Caco-2 (cell line): ENCODE results near the gene KLHDC7A. TPM values are rescaled to one million over a fixed set of nuclear protein-coding genes. Genes with fewer than 3 reads are reported as not detected.

Experiments used
- BruUV-seq: library from RNA; stranded (reverse); fragments of 400-500 nt; replicated peaks from 2 replicates; lab custom pipeline; 2021; lab: Mats Ljungman, UMichigan
- CTCF ChIA-PET: fragments of 300-600 bp; sonication (Branson Sonifier 250); formaldehyde crosslinking; loops from one replicate; lab custom pipeline; 2022; ENCODE audit warnings: antibody characterized with exemption; lab: Charles Lee
- POLR2A ChIA-PET: fragments of 300-600 bp; sonication (Branson Sonifier 250); formaldehyde crosslinking; loops from one replicate; lab custom pipeline; 2022; ENCODE audit warnings: antibody characterized with exemption; lab: Charles Lee
- DNase-seq, 2 experiments: peaks; one replicate each; pipeline versions ENCODE4 v3.0.0 to v3.0.0-alpha.2; 2020 to 2022
- H3K27me3 ChIP-seq: replicated peaks from 2 replicates; pipeline ENCODE4 v1.6.0; 2011; ENCODE audit warnings: low read length; ENCODE audit not compliant: control insufficient read depth, insufficient read depth
- H3K36me3 ChIP-seq: 2 replicates; pipeline ENCODE4 v1.5.1; 2011; ENCODE audit warnings: low read length; ENCODE audit not compliant: control insufficient read depth, insufficient read depth
- H3K4me1 ChIP-seq: fragments of 250-450 bp; sonication (Bioruptor Pico); 2 replicates; pipeline ENCODE4 v1.5.1; 2020; ENCODE audit warnings: mild to moderate bottlenecking
- H3K4me3 ChIP-seq: 2 replicates; pipeline ENCODE4 v1.5.1; 2011; ENCODE audit warnings: low read depth, mild to moderate bottlenecking, control low read depth, low read length
- H3K9me3 ChIP-seq: fragments of 250-450 bp; sonication (Bioruptor Pico); 2 replicates; pipeline ENCODE4 v1.5.1; 2020; ENCODE audit warnings: mild to moderate bottlenecking, moderate library complexity
- H3K27ac Mint-ChIP-seq: one replicate; pipeline ENCODE4 v1.8.0; 2022; ENCODE audit warnings: mixed read lengths; ENCODE audit not compliant: unreplicated experiment
- H3K27me3 Mint-ChIP-seq: one replicate; pipeline ENCODE4 v1.8.0; 2022; ENCODE audit warnings: mixed read lengths; ENCODE audit not compliant: insufficient read depth, unreplicated experiment
- H3K36me3 Mint-ChIP-seq: one replicate; pipeline ENCODE4 v1.8.0; 2022; ENCODE audit warnings: mild to moderate bottlenecking, mixed read lengths; ENCODE audit not compliant: insufficient read depth, unreplicated experiment
- H3K4me1 Mint-ChIP-seq: one replicate; pipeline ENCODE4 v1.8.0; 2022; ENCODE audit warnings: low read depth, mixed read lengths; ENCODE audit not compliant: unreplicated experiment
- H3K4me3 Mint-ChIP-seq: one replicate; pipeline ENCODE4 v1.8.0; 2022; ENCODE audit warnings: mild to moderate bottlenecking, moderate library complexity, mixed read lengths; ENCODE audit not compliant: unreplicated experiment
- H3K9me3 Mint-ChIP-seq: one replicate; pipeline ENCODE4 v1.8.0; 2022; ENCODE audit warnings: mixed read lengths; ENCODE audit not compliant: unreplicated experiment
- intact Hi-C: fragments of 100-400 bp; cut with micrococcal nuclease; formaldehyde crosslinking; loops from one replicate; pipeline ENCODE4 v1.10.0; 2022; ENCODE audit not compliant: unreplicated experiment
- total RNA-seq: library from RNA; stranded (reverse); gene quantifications from 2 replicates; pipeline ENCODE4 v1.2.3, GENCODE V29; 2022
- TF ChIP-seq, protein P1 (sequence below), 2 experiments: fragments of 200-600 bp in 1 of 2; IDR thresholded peaks; 1 replicate in 1 of 2; 2 replicates in 1 of 2; pipeline versions ENCODE4 v1.5.1 to v1.8.0; 2011 to 2022; ENCODE audit warnings: antibody characterized with exemption in 1 of 2, control low read depth in 1 of 2, inconsistent platforms in 1 of 2, low read depth in 1 of 2, low read length in 1 of 2, mild to moderate bottlenecking in 1 of 2, moderate library complexity in 1 of 2; ENCODE audit not compliant: insufficient read depth in 1 of 2, severe bottlenecking in 1 of 2, unreplicated experiment in 1 of 2

Gene KLHDC7A
- total RNA-seq, 1 experiment from 2014 or later = 6.1 TPM

DNA sequence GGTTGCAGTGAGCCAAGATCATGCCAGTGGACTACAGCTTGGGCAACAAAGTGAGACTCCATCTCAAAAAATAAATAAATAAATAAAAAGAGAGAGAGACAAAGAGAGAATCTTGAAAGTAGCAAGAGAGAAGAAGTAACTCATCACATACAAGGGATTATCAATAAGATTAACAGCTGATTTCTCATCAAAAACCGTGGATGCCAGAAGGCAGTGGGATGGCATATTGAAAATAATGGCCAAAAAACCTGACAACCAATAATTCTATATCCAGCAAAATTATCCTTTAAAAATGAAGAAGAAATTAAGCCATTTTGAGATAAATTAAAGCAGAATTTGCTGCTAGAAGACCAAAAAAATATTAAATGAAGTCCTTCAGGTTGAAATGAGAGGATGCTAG, 35.7 kb downstream of the KLHDC7A start:
- TF ChIP-seq, protein P1, sequence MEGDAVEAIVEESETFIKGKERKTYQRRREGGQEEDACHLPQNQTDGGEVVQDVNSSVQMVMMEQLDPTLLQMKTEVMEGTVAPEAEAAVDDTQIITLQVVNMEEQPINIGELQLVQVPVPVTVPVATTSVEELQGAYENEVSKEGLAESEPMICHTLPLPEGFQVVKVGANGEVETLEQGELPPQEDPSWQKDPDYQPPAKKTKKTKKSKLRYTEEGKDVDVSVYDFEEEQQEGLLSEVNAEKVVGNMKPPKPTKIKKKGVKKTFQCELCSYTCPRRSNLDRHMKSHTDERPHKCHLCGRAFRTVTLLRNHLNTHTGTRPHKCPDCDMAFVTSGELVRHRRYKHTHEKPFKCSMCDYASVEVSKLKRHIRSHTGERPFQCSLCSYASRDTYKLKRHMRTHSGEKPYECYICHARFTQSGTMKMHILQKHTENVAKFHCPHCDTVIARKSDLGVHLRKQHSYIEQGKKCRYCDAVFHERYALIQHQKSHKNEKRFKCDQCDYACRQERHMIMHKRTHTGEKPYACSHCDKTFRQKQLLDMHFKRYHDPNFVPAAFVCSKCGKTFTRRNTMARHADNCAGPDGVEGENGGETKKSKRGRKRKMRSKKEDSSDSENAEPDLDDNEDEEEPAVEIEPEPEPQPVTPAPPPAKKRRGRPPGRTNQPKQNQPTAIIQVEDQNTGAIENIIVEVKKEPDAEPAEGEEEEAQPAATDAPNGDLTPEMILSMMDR (IDR thresholded peaks at IDR 0.05; ENCODE audit: insufficient read depth in 1 of 2, low read depth in 1 of 2, low read length in 1 of 2, severe bottlenecking in 1 of 2, unreplicated experiment in 1 of 2) = no peak
- no peak overlapping the region for H3K4me3 ChIP-seq
- no peak for DNase-seq
- ChIA-PET CTCF (no interaction called here), POLR2A (no interaction called here)
- H3K36me3 ChIP-seq = no peaks in the 10 kb centered on the region
- no TSS peak for BruUV-seq
- Mint-ChIP-seq H3K36me3 (no peaks in the 10 kb centered on the region), H3K4me1 (no peaks in the 10 kb centered on the region), H3K9me3 (peaks cover 24% of the 10 kb centered on the region), H3K27me3 (peaks cover 2% of the 10 kb centered on the region), H3K27ac (no peak overlapping the region), H3K4me3 (no peak overlapping the region)
- peaks cover 7% of the 10 kb centered on the region; the same call in 1 of the 2 replicates for H3K9me3 ChIP-seq
- H3K27me3 ChIP-seq = no peaks in the 10 kb centered on the region
- H3K4me1 ChIP-seq = no peaks in the 10 kb centered on the region
- intact Hi-C loops = no loop called here

DNA sequence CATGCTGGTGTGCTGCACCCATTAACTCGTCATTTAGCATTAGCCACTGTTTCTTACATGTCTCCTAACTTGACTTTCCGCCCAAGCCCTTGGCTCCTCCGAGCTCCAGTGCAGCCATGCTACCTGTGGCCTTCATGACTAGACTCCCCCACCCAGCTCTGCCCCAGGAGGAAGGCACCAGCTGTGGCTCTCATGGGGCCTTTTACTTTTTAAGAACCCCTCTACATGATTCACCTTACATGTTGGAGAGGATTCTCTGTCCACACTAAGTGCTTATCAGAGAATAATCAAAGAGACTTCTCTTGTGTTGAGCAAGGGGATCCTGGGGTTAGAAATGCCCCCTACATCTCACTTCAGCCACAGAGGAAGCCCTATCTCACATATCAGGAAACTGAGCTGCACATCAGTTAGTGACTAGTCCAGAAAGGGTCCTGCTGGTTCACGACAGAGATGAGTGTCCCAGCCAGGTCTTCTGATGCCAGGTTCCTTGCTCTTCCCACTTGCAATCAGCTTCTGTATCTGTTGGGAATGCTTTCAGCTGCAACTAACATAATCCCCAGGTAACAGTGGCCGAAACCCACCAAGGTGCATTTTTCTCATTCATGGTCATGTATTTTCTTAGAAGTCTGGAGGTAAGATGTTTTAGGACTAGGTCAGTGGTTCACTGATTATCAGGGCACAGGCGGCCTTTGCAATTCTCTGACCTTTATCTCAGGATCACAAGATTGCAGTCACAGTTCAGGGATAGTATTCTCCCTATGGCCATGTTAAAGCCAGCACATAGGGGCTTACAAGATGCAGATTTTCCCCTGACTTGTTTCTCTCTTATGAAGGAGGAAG, 45.9 kb downstream of the KLHDC7A start:
- no peaks in the 10 kb centered on the region for H3K36me3 ChIP-seq
- Mint-ChIP-seq H3K4me3 (no peak overlapping the region), H3K27ac (no peak overlapping the region), H3K36me3 (no peaks in the 10 kb centered on the region), H3K9me3 (no peaks in the 10 kb centered on the region), H3K4me1 (no peaks in the 10 kb centered on the region), H3K27me3 (peaks cover 9% of the 10 kb centered on the region)
- no peaks in the 10 kb centered on the region for H3K9me3 ChIP-seq
- no TSS peak for BruUV-seq
- no peak for DNase-seq
- CTCF ChIA-PET = no interaction called here
- TF ChIP-seq, protein P1 (IDR thresholded peaks at IDR 0.05; ENCODE audit: insufficient read depth in 1 of 2, low read depth in 1 of 2, low read length in 1 of 2, severe bottlenecking in 1 of 2, unreplicated experiment in 1 of 2) = no peak
- POLR2A ChIA-PET = no interaction called here
- H3K27me3 ChIP-seq = no peaks in the 10 kb centered on the region; the same call in 1 of the 2 replicates
- no peak overlapping the region for H3K4me3 ChIP-seq
- H3K4me1 ChIP-seq = no peaks in the 10 kb centered on the region
- intact Hi-C loops = no loop called here

DNA sequence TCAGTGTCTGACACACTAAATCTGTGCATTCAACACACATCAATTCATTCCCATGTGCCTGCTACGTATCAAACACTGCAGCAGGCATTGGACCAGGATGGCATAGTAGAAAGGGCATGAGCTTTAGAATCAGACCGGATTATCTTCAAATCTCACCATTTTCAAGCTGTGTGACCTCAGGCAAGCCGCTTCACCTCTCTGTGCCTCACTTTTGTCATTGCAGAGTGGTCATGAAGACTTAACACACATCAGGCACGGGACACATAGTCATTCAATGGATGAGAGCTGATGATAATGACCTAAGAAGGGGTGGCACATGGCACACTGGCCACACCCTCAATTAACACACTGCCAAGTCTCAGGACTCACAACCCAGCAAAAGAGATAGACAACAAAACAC, 46.8 kb downstream of the KLHDC7A start:
- no peak overlapping the region for H3K4me3 ChIP-seq
- no TSS peak for BruUV-seq
- POLR2A ChIA-PET = no interaction called here
- H3K27me3 Mint-ChIP-seq = peaks cover 12% of the 10 kb centered on the region
- no peaks in the 10 kb centered on the region; the same call in 1 of the 2 replicates for H3K27me3 ChIP-seq
- intact Hi-C loops = no loop called here
- no peaks in the 10 kb centered on the region for H3K36me3 Mint-ChIP-seq
- CTCF ChIA-PET = no interaction called here
- no peak overlapping the region for H3K27ac Mint-ChIP-seq
- H3K9me3 ChIP-seq = no peaks in the 10 kb centered on the region
- no peaks in the 10 kb centered on the region for H3K36me3 ChIP-seq
- H3K4me1 ChIP-seq = no peaks in the 10 kb centered on the region
- no peak overlapping the region for H3K4me3 Mint-ChIP-seq
- H3K9me3 Mint-ChIP-seq = no peaks in the 10 kb centered on the region
- TF ChIP-seq, protein P1 (IDR thresholded peaks at IDR 0.05; ENCODE audit: insufficient read depth in 1 of 2, low read depth in 1 of 2, low read length in 1 of 2, severe bottlenecking in 1 of 2, unreplicated experiment in 1 of 2) = no peak
- no peaks in the 10 kb centered on the region for H3K4me1 Mint-ChIP-seq
- no peak for DNase-seq
